HepG2 (cell line): Measurements from ENCODE around the gene CPO. TPM values are rescaled to one million over a fixed set of nuclear protein-coding genes. Genes with fewer than 3 reads are reported as not detected.

Source experiments
- ATAC-seq: fragments of 200-7000 bp; cut with Tn5 transposase; 3 replicates; pipeline ENCODE4 v1.9.1; 2020; ENCODE audit warnings: mild to moderate bottlenecking, moderate library complexity
- BruUV-seq: library from RNA; stranded (reverse); fragments of 400-500 nt; replicated peaks from 2 replicates; lab custom pipeline; 2021; lab: Mats Ljungman, UMichigan
- CTCF ChIA-PET: fragments of 300-600 bp; formaldehyde crosslinking; extraction: SDS; loops from one replicate; lab custom pipeline; 2021; ENCODE audit warnings: low total read pairs, inconsistent platforms, low intra/inter-chr PET ratio; lab: Yijun Ruan, JAX
- POLR2A ChIA-PET: fragments of 350-600 bp; sonication (Branson Sonifier 250); formaldehyde crosslinking; loops from one replicate; lab custom pipeline; 2020; ENCODE audit warnings: antibody characterized with exemption, inconsistent platforms; lab: Yijun Ruan, JAX
- DNase-seq: peaks from one replicate; pipeline ENCODE4 v3.0.0-alpha.2; 2015; ENCODE audit warnings: low spot score
- FAIRE-seq: peaks from 3 replicates; lab custom pipeline; 2011; peaks lifted over from hg19 to GRCh38; lab: Jason Lieb, UNC
- H2AFZ ChIP-seq: one replicate; pipeline ENCODE4 v1.6.1; 2011; ENCODE audit warnings: low read length, inconsistent platforms
- H3K27ac ChIP-seq: fragments of 300-600 bp; 3 replicates; pipeline ENCODE4 v1.8.0; 2011; ENCODE audit warnings: mixed run types, mild to moderate bottlenecking, mixed read lengths, low read length, inconsistent platforms; ENCODE audit not compliant: insufficient read depth; ENCODE audit errors: extremely low read length
- H3K27me3 ChIP-seq, 2 experiments: fragments of 200-600 bp in 1 of 2; 2 replicates in 1 of 2; 3 replicates in 1 of 2; pipeline versions ENCODE4 v1.6.0 to v1.8.0; 2011; ENCODE audit warnings: low read length in 2 of 2, mild to moderate bottlenecking in 2 of 2, moderate library complexity in 2 of 2, inconsistent platforms in 1 of 2; ENCODE audit not compliant: insufficient read depth in 2 of 2, control insufficient read depth in 1 of 2
- H3K36me3 ChIP-seq, 2 experiments: fragments of 200-600 bp in 1 of 2; replicated peaks in 1 of 2; 2 replicates in 1 of 2; 3 replicates in 1 of 2; pipeline versions ENCODE4 v1.5.1 to v1.8.0; 2011; ENCODE audit warnings: low read length in 2 of 2, inconsistent platforms in 1 of 2; ENCODE audit not compliant: insufficient read depth in 2 of 2, control insufficient read depth in 1 of 2
- H3K4me1 ChIP-seq: 2 replicates; pipeline ENCODE4 v1.5.1; 2012; ENCODE audit warnings: low read length, inconsistent platforms; ENCODE audit not compliant: insufficient read depth
- H3K4me2 ChIP-seq: 2 replicates; pipeline ENCODE4 v1.6.0; 2011; ENCODE audit warnings: low read depth, low read length, inconsistent platforms
- H3K4me3 ChIP-seq, 3 experiments: fragments of 200-600 bp in 1 of 3; sonication (generic), shearing (Covaris generic) in 1 of 3; replicated peaks in 1 of 3; 2 replicates each; pipeline ENCODE4 v1.5.1; 2011 to 2016; ENCODE audit warnings: low read length in 3 of 3, inconsistent platforms in 2 of 3, low read depth in 2 of 3, mild to moderate bottlenecking in 2 of 3, control low read depth in 1 of 3, mixed read lengths in 1 of 3; ENCODE audit not compliant: insufficient read depth in 1 of 3
- H3K79me2 ChIP-seq: one replicate; pipeline ENCODE4 v1.6.1; 2011; ENCODE audit warnings: low read length, inconsistent platforms; ENCODE audit not compliant: insufficient read depth
- H3K9ac ChIP-seq: 2 replicates; pipeline ENCODE4 v1.6.0; 2011; ENCODE audit warnings: mild to moderate bottlenecking, low read depth, low read length, inconsistent platforms; ENCODE audit not compliant: insufficient read depth
- H3K9me3 ChIP-seq: 2 replicates; pipeline ENCODE4 v1.5.1; 2012; ENCODE audit warnings: mild to moderate bottlenecking, low read length
- H4K20me1 ChIP-seq: 2 replicates; pipeline ENCODE4 v1.6.0; 2011; ENCODE audit warnings: inconsistent platforms, mild to moderate bottlenecking, low read length, moderate library complexity; ENCODE audit not compliant: insufficient read depth
- ATF7 ChIP-seq, 2 experiments: fragments of 450-650 bp in 1 of 2; sonication (generic) in 1 of 2; formaldehyde crosslinking in 1 of 2; IDR thresholded peaks; 2 replicates each; pipeline versions ENCODE4 v1.4.0 to v1.6.1; 2016 to 2020; ENCODE audit warnings: antibody characterized with exemption in 1 of 2, mild to moderate bottlenecking in 1 of 2, missing genetic modification reagents in 1 of 2
- CAMTA2 ChIP-seq: sonication (generic); formaldehyde crosslinking; IDR thresholded peaks from 2 replicates; pipeline ENCODE4 v1.4.0; 2020; ENCODE audit warnings: mild to moderate bottlenecking, missing genetic modification reagents, borderline replicate concordance
- DNMT1 ChIP-seq: sonication (generic); formaldehyde crosslinking; IDR thresholded peaks from 2 replicates; pipeline ENCODE4 v1.5.1; 2020; ENCODE audit warnings: mild to moderate bottlenecking, missing genetic modification reagents
- HDAC1 ChIP-seq: sonication (generic); formaldehyde crosslinking; IDR thresholded peaks from 2 replicates; pipeline ENCODE4 v1.5.1; 2020; ENCODE audit warnings: mild to moderate bottlenecking, missing genetic modification reagents
- JUN ChIP-seq: sonication (generic); formaldehyde crosslinking; IDR thresholded peaks from 2 replicates; pipeline ENCODE4 v1.4.0; 2020; ENCODE audit warnings: mild to moderate bottlenecking, missing genetic modification reagents
- MXI1 ChIP-seq: IDR thresholded peaks from 3 replicates; pipeline ENCODE4 v1.6.1; 2012; ENCODE audit warnings: low read depth, low read length, inconsistent platforms, borderline replicate concordance
- SAFB2 ChIP-seq: sonication (generic); formaldehyde crosslinking; IDR thresholded peaks from 2 replicates; pipeline ENCODE4 v1.5.1; 2020; ENCODE audit warnings: missing genetic modification reagents, low read depth, mild to moderate bottlenecking, borderline replicate concordance
- SIX1 ChIP-seq: sonication (generic); formaldehyde crosslinking; IDR thresholded peaks from 2 replicates; pipeline ENCODE4 v1.4.0; 2020; ENCODE audit warnings: missing genetic modification reagents, borderline replicate concordance
- ZGPAT ChIP-seq: IDR thresholded peaks from 2 replicates; pipeline ENCODE4 v1.6.1; 2016; ENCODE audit warnings: mild to moderate bottlenecking
- ZMYM2 ChIP-seq: sonication (generic); formaldehyde crosslinking; IDR thresholded peaks from 2 replicates; pipeline ENCODE4 v1.8.0; 2022; ENCODE audit warnings: mild to moderate bottlenecking, missing genetic modification reagents
- ZNF44 ChIP-seq: sonication (generic); formaldehyde crosslinking; IDR thresholded peaks from 2 replicates; pipeline ENCODE4 v1.5.1; 2020; ENCODE audit warnings: mild to moderate bottlenecking, missing genetic modification reagents
- ZSCAN29 ChIP-seq: sonication (generic); formaldehyde crosslinking; conservative IDR thresholded peaks from 2 replicates; pipeline ENCODE4 v1.4.0; 2020; ENCODE audit warnings: mild to moderate bottlenecking, missing genetic modification reagents
- WGBS: methylation state at CpG from one replicate; pipeline ENCODE4 v1.1.6; 2017; ENCODE audit warnings: low lambda C conversion rate; 5-methylcytosine and 5-hydroxymethylcytosine counted together
- in situ Hi-C: cut with HindIII; loops from 2 replicates; pipeline ENCODE4 v1.10.0; 2017; ENCODE audit warnings: low pct_unique_long_range_greater_than_20kb; ENCODE audit not compliant: extremely low pct_ligation_motif_present
- intact Hi-C: fragments of 100-400 bp; cut with micrococcal nuclease; formaldehyde crosslinking; loops from one replicate; pipeline ENCODE4 v1.10.0; 2022; ENCODE audit not compliant: unreplicated experiment
- polyA plus RNA-seq, 8 experiments: library from polyadenylated mRNA; depleted of rRNA in 3 of 8; stranded (reverse) in 7 of 8; unstranded in 1 of 8; fragments of >200 nt; fragmentation: Illumina TruSeq in 4 of 8; extraction: Trizol in 4 of 8; gene quantifications; 2 replicates each; pipeline versions ENCODE4 v1.2.1 to v1.2.3, GENCODE V29; 2011 to 2016; ENCODE audit warnings: low read depth in 4 of 8, missing spikeins in 1 of 8, mixed read lengths in 1 of 8; ENCODE audit not compliant: insufficient read depth in 1 of 8
- total RNA-seq, 5 experiments: library from RNA; depleted of rRNA; stranded (reverse); fragments of >200 nt; fragmentation: Illumina TruSeq; extraction: Trizol; gene quantifications; 2 replicates each; pipeline ENCODE4 v1.2.3, GENCODE V29; 2016; ENCODE audit warnings: low read depth in 1 of 5
- TF ChIP-seq, protein P1 (sequence below): sonication (generic); formaldehyde crosslinking; conservative IDR thresholded peaks from 2 replicates; pipeline ENCODE4 v1.4.0; 2020; ENCODE audit warnings: mild to moderate bottlenecking, missing genetic modification reagents, moderate library complexity
- TF ChIP-seq, protein P2 (sequence below): sonication (generic); formaldehyde crosslinking; IDR thresholded peaks from 2 replicates; pipeline ENCODE4 v1.8.0; 2022; ENCODE audit warnings: missing genetic modification reagents, mild to moderate bottlenecking, inconsistent platforms, borderline replicate concordance
- TF ChIP-seq, protein P3 (sequence below): sonication (generic); formaldehyde crosslinking; IDR thresholded peaks from 2 replicates; pipeline ENCODE4 v1.8.0; 2022; ENCODE audit warnings: missing genetic modification reagents, mild to moderate bottlenecking, borderline replicate concordance

Gene CPO
- total and polyA plus RNA-seq, 2 of the 13 experiments (the other 11 are each of a cell fraction or from before 2014, with no cell fraction given): 0.07 TPM; not detected in 1

- H3K79me2 ChIP-seq: no peaks in the 10 kb centered on the region
- ATAC-seq (no peak), FAIRE-seq (no peak), DNase-seq (no peak)
- H3K9ac ChIP-seq: no peak overlapping the region
- no peaks in the 10 kb centered on the region for H3K9me3 ChIP-seq
- H3K36me3 ChIP-seq: no peaks in the 10 kb centered on the region
- BruUV-seq: no TSS peak
- POLR2A ChIA-PET: no interaction called here
- H4K20me1 ChIP-seq: no peaks in the 10 kb centered on the region
- 17% methylated on average over 5 of the region's 5 CpGs for WGBS
- H3K4me2 ChIP-seq: no peak overlapping the region
- H3K4me3 ChIP-seq: no peak overlapping the region
- no peak overlapping the region for H3K27ac ChIP-seq
- no peak overlapping the region for H2AFZ ChIP-seq
- no peaks in the 10 kb centered on the region for H3K4me1 ChIP-seq
- intact Hi-C loops: loop anchor here (10.0 kb wide), 1 partner anchor 181 kb away; the partner anchor contains the start of gene KLF7
- CTCF ChIA-PET: no interaction called here
- in situ Hi-C loops: loop anchor here (5.0 to 10.0 kb wide), 2 partner anchors 289 to 489 kb away; no protein-coding TSS in a partner anchor
- H3K27me3 ChIP-seq: peaks cover 0 to 6% of the 10 kb centered on the region in 2 experiments; a peak in 1 of 5 replicates
- TF ChIP-seq ZSCAN29 (no peak), ZGPAT (CRISPR knock-in tag) (no peak), CAMTA2 (CRISPR knock-in tag) (no peak), ZMYM2 (CRISPR knock-in tag) (no peak), ATF7 (IDR thresholded peaks at IDR 0.05) (no peak), ATF7 (CRISPR knock-in tag; IDR thresholded peaks at IDR 0.05) (no peak), HDAC1 (CRISPR knock-in tag) (no peak), JUN (no peak), MXI1 (no peak), SAFB2 (CRISPR knock-in tag) (no peak), DNMT1 (CRISPR knock-in tag) (no peak), ZNF44 (CRISPR knock-in tag) (no peak), SIX1 (no peak)
- TF ChIP-seq, protein P1, sequence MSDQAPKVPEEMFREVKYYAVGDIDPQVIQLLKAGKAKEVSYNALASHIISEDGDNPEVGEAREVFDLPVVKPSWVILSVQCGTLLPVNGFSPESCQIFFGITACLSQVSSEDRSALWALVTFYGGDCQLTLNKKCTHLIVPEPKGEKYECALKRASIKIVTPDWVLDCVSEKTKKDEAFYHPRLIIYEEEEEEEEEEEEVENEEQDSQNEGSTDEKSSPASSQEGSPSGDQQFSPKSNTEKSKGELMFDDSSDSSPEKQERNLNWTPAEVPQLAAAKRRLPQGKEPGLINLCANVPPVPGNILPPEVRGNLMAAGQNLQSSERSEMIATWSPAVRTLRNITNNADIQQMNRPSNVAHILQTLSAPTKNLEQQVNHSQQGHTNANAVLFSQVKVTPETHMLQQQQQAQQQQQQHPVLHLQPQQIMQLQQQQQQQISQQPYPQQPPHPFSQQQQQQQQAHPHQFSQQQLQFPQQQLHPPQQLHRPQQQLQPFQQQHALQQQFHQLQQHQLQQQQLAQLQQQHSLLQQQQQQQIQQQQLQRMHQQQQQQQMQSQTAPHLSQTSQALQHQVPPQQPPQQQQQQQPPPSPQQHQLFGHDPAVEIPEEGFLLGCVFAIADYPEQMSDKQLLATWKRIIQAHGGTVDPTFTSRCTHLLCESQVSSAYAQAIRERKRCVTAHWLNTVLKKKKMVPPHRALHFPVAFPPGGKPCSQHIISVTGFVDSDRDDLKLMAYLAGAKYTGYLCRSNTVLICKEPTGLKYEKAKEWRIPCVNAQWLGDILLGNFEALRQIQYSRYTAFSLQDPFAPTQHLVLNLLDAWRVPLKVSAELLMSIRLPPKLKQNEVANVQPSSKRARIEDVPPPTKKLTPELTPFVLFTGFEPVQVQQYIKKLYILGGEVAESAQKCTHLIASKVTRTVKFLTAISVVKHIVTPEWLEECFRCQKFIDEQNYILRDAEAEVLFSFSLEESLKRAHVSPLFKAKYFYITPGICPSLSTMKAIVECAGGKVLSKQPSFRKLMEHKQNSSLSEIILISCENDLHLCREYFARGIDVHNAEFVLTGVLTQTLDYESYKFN (CRISPR knock-in tag): no peak
- TF ChIP-seq, protein P2, sequence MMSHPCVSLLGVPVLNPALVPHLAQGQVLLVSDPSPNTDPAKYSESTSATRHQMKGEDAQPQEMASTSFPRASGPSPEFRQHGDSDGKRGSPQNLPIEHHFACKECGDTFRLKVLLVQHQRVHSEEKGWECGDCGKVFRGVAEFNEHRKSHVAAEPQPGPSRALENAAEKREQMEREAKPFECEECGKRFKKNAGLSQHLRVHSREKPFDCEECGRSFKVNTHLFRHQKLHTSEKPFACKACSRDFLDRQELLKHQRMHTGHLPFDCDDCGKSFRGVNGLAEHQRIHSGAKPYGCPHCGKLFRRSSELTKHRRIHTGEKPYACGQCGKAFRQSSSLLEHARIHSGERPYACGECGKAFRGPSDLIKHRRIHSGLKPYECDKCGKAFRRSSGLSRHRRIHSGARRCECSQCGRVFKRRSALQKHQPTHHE (CRISPR knock-in tag): no peak
- TF ChIP-seq, protein P3, sequence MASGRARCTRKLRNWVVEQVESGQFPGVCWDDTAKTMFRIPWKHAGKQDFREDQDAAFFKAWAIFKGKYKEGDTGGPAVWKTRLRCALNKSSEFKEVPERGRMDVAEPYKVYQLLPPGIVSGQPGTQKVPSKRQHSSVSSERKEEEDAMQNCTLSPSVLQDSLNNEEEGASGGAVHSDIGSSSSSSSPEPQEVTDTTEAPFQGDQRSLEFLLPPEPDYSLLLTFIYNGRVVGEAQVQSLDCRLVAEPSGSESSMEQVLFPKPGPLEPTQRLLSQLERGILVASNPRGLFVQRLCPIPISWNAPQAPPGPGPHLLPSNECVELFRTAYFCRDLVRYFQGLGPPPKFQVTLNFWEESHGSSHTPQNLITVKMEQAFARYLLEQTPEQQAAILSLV (CRISPR knock-in tag): no peak
These were observed 44.0 kb downstream of the CPO start for GRCh38 chr2:206983161-206983859.
